Raji (cell line): ENCODE data around the gene TCEA3.

Experiments used
- POLR2A ChIP-seq: IDR thresholded peaks from 2 replicates; pipeline ENCODE4 v1.6.1; 2011; ENCODE audit warnings: low read depth, low read length, control low read depth; ENCODE audit not compliant: insufficient read depth

TCEA3 gene

GRCh38 chr1:23453455-23454000 lies 29.0 kb upstream of the TCEA3 start:
- no peak for TF ChIP-seq POLR2A

GRCh38 chr1:23452011-23452411 lies 27.5 kb upstream of the TCEA3 start:
- no peak for TF ChIP-seq POLR2A

GRCh38 chr1:23451441-23451840 lies 26.9 kb upstream of the TCEA3 start:
- TF ChIP-seq POLR2A = no peak

- no peak for TF ChIP-seq POLR2A
Observed at GRCh38 chr1:23450894-23451293, 26.3 kb upstream of the TCEA3 start.

- TF ChIP-seq POLR2A = no peak
Observed at GRCh38 chr1:23449958-23450357, 25.4 kb upstream of the TCEA3 start.

GRCh38 chr1:23449306-23449705 lies 24.8 kb upstream of the TCEA3 start:
- no peak for TF ChIP-seq POLR2A

- no peak for TF ChIP-seq POLR2A
Observed at GRCh38 chr1:23448846-23449245, 24.3 kb upstream of the TCEA3 start.

- no peak for TF ChIP-seq POLR2A
Observed at GRCh38 chr1:23446661-23447310, 22.2 kb upstream of the TCEA3 start.

- no peak for TF ChIP-seq POLR2A
Observed at GRCh38 chr1:23444596-23445390, 20.2 kb upstream of the TCEA3 start.

GRCh38 chr1:23444104-23444533 lies 19.6 kb upstream of the TCEA3 start:
- no peak for TF ChIP-seq POLR2A

- no peak for TF ChIP-seq POLR2A
Observed at GRCh38 chr1:23442751-23443150, 18.2 kb upstream of the TCEA3 start.

- no peak for TF ChIP-seq POLR2A
Observed at GRCh38 chr1:23441446-23442148, 17.0 kb upstream of the TCEA3 start.

- TF ChIP-seq POLR2A = no peak
Observed at GRCh38 chr1:23438545-23438944, 14.0 kb upstream of the TCEA3 start.

- no peak for TF ChIP-seq POLR2A
Observed at GRCh38 chr1:23437355-23437664, 12.8 kb upstream of the TCEA3 start.

- no peak for TF ChIP-seq POLR2A
Observed at GRCh38 chr1:23436520-23437354, 12.2 kb upstream of the TCEA3 start.
